PFSK-1 (cell line): ENCODE results near the gene COL19A1.

ENCODE experiments used
- FOXP2 ChIP-seq: optimal IDR thresholded peaks from 2 replicates; pipeline ENCODE3; 2011; ENCODE audit warnings: borderline replicate concordance, control low read depth, inconsistent platforms; ENCODE audit not compliant: insufficient read depth; ENCODE audit errors: extremely low read length, extremely low read depth
- POLR2AphosphoS5 ChIP-seq: IDR thresholded peaks from 2 replicates; pipeline ENCODE4 v1.6.1; 2012; ENCODE audit warnings: low read depth, mild to moderate bottlenecking, control low read depth, low read length, moderate library complexity
- SIN3A ChIP-seq: IDR thresholded peaks from 2 replicates; pipeline ENCODE4 v1.6.1; 2012; ENCODE audit warnings: mild to moderate bottlenecking, low read length, moderate library complexity, borderline replicate concordance; ENCODE audit not compliant: insufficient read depth
- TAF1 ChIP-seq: IDR thresholded peaks from 2 replicates; pipeline ENCODE4 v1.6.1; 2012; ENCODE audit warnings: low read length, control low read depth, borderline replicate concordance; ENCODE audit not compliant: insufficient read depth
- TF ChIP-seq, protein P1 (sequence below), 2 experiments: IDR thresholded peaks; 2 replicates each; pipeline versions ENCODE4 v1.6.1 to v1.8.0; 2011 to 2012; ENCODE audit warnings: low read depth in 2 of 2, low read length in 2 of 2, control low read depth in 1 of 2, inconsistent platforms in 1 of 2, mild to moderate bottlenecking in 1 of 2, moderate library complexity in 1 of 2; ENCODE audit not compliant: insufficient read depth in 1 of 2

DNA sequence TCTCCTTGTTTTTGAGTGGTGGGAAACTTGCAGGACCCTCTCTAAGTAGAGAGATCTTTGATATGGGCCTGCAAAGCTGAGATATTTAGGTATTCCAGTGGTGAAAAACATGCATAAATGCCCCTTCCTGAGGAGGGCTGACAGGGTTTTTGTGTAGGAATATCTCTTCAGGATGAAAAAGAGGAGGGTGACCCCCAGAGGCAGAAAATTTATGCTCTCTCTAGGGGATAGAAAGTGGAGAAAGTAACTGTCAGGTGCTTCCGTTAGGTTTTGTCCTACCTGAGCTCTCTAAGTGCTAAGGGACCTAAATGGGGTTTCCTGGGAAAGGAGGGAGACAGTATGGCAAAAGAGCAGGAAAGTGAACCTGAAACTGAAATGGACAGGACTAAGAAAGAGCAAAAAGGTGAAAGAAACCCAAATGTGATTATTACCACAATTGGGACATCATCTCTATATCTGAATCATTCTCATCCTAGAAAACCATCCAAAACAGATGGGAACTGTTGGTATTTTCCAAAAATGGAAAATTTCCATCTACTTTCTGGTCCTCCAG is 2.0 kb downstream of the COL19A1 start:
- no peak for TF ChIP-seq POLR2AphosphoS5
- TF ChIP-seq TAF1, result no peak
- TF ChIP-seq, protein P1, sequence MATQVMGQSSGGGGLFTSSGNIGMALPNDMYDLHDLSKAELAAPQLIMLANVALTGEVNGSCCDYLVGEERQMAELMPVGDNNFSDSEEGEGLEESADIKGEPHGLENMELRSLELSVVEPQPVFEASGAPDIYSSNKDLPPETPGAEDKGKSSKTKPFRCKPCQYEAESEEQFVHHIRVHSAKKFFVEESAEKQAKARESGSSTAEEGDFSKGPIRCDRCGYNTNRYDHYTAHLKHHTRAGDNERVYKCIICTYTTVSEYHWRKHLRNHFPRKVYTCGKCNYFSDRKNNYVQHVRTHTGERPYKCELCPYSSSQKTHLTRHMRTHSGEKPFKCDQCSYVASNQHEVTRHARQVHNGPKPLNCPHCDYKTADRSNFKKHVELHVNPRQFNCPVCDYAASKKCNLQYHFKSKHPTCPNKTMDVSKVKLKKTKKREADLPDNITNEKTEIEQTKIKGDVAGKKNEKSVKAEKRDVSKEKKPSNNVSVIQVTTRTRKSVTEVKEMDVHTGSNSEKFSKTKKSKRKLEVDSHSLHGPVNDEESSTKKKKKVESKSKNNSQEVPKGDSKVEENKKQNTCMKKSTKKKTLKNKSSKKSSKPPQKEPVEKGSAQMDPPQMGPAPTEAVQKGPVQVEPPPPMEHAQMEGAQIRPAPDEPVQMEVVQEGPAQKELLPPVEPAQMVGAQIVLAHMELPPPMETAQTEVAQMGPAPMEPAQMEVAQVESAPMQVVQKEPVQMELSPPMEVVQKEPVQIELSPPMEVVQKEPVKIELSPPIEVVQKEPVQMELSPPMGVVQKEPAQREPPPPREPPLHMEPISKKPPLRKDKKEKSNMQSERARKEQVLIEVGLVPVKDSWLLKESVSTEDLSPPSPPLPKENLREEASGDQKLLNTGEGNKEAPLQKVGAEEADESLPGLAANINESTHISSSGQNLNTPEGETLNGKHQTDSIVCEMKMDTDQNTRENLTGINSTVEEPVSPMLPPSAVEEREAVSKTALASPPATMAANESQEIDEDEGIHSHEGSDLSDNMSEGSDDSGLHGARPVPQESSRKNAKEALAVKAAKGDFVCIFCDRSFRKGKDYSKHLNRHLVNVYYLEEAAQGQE (IDR thresholded peaks at IDR 0.05; ENCODE audit: insufficient read depth in 1 of 2, low read depth in 2 of 2, low read length in 2 of 2), result no peak
- TF ChIP-seq FOXP2, result no peak
- TF ChIP-seq SIN3A, result no peak
